H1 (cell line): ENCODE measurements around the gene MED29. TPM values are rescaled to one million over a fixed set of nuclear protein-coding genes. Genes with fewer than 3 reads are reported as not detected.
A peak's percentile ranks its signal among the peaks of the same experiment; 100 is the strongest.

Experiments
- CTBP2 ChIP-seq: IDR thresholded peaks from 2 replicates; pipeline ENCODE4 v1.7.0; 2011; ENCODE audit warnings: borderline replicate concordance, mild to moderate bottlenecking, moderate library complexity, mixed read lengths, low read length; ENCODE audit not compliant: insufficient read depth, insufficient read length
- RBBP5 ChIP-seq: IDR thresholded peaks from 2 replicates; pipeline ENCODE4 v1.7.1; 2012; ENCODE audit warnings: low read depth, mild to moderate bottlenecking, inconsistent platforms, low read length, moderate library complexity, borderline replicate concordance
- TBP ChIP-seq: IDR thresholded peaks from 2 replicates; pipeline ENCODE4 v1.6.1; 2011; ENCODE audit warnings: low read depth, low read length, improper control_type of control experiment
- USF2 ChIP-seq: IDR thresholded peaks from 2 replicates; pipeline ENCODE4 v1.6.1; 2011; ENCODE audit warnings: low read length, improper control_type of control experiment
- polyA plus RNA-seq, 7 experiments: library from polyadenylated mRNA; depleted of rRNA in 3 of 7; stranded (reverse) in 5 of 7; unstranded in 2 of 7; fragments of >200 nt in 5 of 7; fragments of 200-250 nt in 2 of 7; gene quantifications; 1 replicate in 5 of 7; 2 replicates in 1 of 7; 4 replicates in 1 of 7; pipeline versions ENCODE4 v1.2.1 to v1.2.3, GENCODE V29; 2011 to 2013; ENCODE audit warnings: missing spikeins in 2 of 7, mixed read lengths in 2 of 7
- total RNA-seq: library from RNA; stranded (reverse); fragmentation: NEBNext Ultra II Directional; extraction: Animal tissue kit (Norgen Biotek cat#: 25700); gene quantifications from 2 replicates; pipeline ENCODE4 v1.2.1, GENCODE V29; 2021

MED29 gene
- total and polyA plus RNA-seq, 2 of the 8 experiments (the other 6 are each of a cell fraction or from before 2014, with no cell fraction given), result 31.1 to 52.5 TPM

GRCh38 chr19:39341719-39342604 is 49.2 kb upstream of the MED29 start, which contains the start of gene SAMD4B (continued):
- TF ChIP-seq USF2 (peak; percentile 49), CTBP2 (no peak), RBBP5 (peak; percentile 27; the same call in 1 of the 2 replicates), TBP (peak; percentile 68)
